ENCODE measurements around the gene MKRN2.

DNA sequence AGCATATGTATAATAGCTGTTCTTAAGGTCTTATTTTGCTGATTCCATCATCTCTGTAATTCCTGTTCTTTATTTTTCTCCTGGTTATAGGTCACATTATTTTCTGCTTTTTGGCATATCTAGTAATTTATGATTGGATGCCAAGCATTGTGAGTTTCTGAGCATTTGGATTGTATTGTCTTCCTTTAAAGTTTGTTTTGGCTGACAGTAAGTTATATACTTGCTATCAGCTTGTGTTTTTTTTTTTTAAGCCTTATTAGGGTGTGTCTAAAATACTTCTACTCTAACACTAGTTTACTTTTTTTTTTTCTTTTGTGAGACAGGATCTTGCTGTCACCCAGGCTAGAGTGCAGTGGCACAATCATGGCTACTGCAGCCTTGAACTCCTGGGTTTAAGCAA, 10.1 kb downstream of the MKRN2 start:
- no peak for TF ChIP-seq EP300 (IDR thresholded peaks at IDR 0.05)
- TF ChIP-seq, protein P1, sequence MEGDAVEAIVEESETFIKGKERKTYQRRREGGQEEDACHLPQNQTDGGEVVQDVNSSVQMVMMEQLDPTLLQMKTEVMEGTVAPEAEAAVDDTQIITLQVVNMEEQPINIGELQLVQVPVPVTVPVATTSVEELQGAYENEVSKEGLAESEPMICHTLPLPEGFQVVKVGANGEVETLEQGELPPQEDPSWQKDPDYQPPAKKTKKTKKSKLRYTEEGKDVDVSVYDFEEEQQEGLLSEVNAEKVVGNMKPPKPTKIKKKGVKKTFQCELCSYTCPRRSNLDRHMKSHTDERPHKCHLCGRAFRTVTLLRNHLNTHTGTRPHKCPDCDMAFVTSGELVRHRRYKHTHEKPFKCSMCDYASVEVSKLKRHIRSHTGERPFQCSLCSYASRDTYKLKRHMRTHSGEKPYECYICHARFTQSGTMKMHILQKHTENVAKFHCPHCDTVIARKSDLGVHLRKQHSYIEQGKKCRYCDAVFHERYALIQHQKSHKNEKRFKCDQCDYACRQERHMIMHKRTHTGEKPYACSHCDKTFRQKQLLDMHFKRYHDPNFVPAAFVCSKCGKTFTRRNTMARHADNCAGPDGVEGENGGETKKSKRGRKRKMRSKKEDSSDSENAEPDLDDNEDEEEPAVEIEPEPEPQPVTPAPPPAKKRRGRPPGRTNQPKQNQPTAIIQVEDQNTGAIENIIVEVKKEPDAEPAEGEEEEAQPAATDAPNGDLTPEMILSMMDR (IDR thresholded peaks at IDR 0.05), result no peak
- no peak for TF ChIP-seq POLR2A (IDR thresholded peaks at IDR 0.05)
